ENCODE data around the gene FBXO42. TPM values are rescaled to one million over a fixed set of nuclear protein-coding genes. Genes with fewer than 3 reads are reported as not detected.
A peak's percentile ranks its signal among the peaks of the same experiment; 100 is the strongest.

FBXO42 gene
- total and polyA plus RNA-seq, 9 of the 15 experiments (the other 6 are each of a cell fraction or from before 2014, with no cell fraction given): 7.2 to 24.8 (median 17.4) TPM

DNA sequence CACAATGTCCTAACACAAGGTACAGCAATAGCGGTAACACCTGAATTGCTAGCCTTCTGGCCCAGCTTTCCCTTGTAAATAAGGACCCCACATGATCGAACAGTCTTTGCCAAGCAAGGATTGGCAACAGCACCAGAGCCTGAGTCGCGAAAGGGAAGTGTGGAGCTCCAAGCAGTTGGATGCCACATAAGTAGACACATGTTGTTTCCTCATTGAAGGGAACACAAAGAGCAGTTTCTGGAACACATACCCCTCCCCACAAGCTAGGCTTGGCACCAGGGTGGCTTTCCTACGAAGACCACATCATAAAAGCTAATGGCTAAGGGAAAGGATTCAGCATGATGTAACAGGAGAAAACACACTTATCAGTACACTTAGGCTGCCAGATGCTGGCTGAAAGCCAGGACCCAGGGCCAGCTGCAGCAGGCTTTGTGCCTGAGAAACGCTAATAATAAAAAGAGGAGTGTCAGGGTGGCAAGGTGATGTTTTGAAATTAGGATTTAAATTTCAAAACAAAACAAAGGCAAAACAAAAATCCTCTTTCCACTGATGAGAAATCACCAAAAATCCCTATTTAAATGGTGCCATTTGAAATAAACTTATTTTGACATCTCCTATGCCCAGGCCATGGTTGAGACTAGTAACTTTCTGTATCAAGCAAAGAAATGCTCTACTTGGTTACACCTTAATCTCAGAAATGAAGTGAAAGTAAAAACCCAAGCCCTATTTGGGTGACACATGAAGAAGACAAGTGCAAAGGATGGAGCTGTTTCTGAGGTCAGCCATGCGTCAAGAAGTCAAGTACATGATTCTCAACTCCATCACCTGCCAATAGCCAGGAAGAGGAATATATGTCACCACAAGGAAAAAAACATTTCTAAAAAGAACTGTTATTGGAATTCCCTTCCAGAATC, 103.4 kb downstream of the FBXO42 start (continued):
- TF ChIP-seq CCNT2 (IDR thresholded peaks at IDR 0.05; ENCODE audit: borderline replicate concordance, extremely low read depth, insufficient read length, low read depth, low read length) (peak; percentile 28), KLF1 (tag; IDR thresholded peaks at IDR 0.05) (no peak), TAF15 (IDR thresholded peaks at IDR 0.05; ENCODE audit: low read depth, low read length) (no peak), SREBF1 (IDR thresholded peaks at IDR 0.05; ENCODE audit: borderline replicate concordance, low read depth, low read length) (no peak), NR2C1 (IDR thresholded peaks at IDR 0.05) (no peak), NR2C1 (tag; IDR thresholded peaks at IDR 0.05) (peak; percentile 86), KLF6 (CRISPR knock-in tag; IDR thresholded peaks at IDR 0.05; ENCODE audit: borderline replicate concordance) (peak; percentile 86; the same call in 1 of the 2 replicates), TCF7 (IDR thresholded peaks at IDR 0.05; ENCODE audit: borderline replicate concordance) (no peak), SNIP1 (IDR thresholded peaks at IDR 0.05; ENCODE audit: low read depth) (no peak), ZNF324 (CRISPR knock-in tag; IDR thresholded peaks at IDR 0.05) (peak; percentile 56; the same call in 1 of the 2 replicates), ZNF143 (CRISPR knock-in tag; IDR thresholded peaks at IDR 0.05) (no peak), TARDBP (IDR thresholded peaks at IDR 0.05) (no peak), ZNF75A (CRISPR knock-in tag; IDR thresholded peaks at IDR 0.05) (peak; percentile 14; the same call in 1 of the 2 replicates), ZNF79 (CRISPR knock-in tag; IDR thresholded peaks at IDR 0.05; ENCODE audit: low read depth) (peak; percentile 79), MAFG (tag; conservative IDR thresholded peaks at IDR 0.05) (peak; percentile 45; the same call in 1 of the 2 replicates), ZFP1 (CRISPR knock-in tag; IDR thresholded peaks at IDR 0.05) (no peak; the same call in 1 of the 2 replicates)
- TF ChIP-seq, protein P1, sequence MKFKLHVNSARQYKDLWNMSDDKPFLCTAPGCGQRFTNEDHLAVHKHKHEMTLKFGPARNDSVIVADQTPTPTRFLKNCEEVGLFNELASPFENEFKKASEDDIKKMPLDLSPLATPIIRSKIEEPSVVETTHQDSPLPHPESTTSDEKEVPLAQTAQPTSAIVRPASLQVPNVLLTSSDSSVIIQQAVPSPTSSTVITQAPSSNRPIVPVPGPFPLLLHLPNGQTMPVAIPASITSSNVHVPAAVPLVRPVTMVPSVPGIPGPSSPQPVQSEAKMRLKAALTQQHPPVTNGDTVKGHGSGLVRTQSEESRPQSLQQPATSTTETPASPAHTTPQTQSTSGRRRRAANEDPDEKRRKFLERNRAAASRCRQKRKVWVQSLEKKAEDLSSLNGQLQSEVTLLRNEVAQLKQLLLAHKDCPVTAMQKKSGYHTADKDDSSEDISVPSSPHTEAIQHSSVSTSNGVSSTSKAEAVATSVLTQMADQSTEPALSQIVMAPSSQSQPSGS (CRISPR knock-in tag; IDR thresholded peaks at IDR 0.05): no peak
- TF ChIP-seq, protein P2, sequence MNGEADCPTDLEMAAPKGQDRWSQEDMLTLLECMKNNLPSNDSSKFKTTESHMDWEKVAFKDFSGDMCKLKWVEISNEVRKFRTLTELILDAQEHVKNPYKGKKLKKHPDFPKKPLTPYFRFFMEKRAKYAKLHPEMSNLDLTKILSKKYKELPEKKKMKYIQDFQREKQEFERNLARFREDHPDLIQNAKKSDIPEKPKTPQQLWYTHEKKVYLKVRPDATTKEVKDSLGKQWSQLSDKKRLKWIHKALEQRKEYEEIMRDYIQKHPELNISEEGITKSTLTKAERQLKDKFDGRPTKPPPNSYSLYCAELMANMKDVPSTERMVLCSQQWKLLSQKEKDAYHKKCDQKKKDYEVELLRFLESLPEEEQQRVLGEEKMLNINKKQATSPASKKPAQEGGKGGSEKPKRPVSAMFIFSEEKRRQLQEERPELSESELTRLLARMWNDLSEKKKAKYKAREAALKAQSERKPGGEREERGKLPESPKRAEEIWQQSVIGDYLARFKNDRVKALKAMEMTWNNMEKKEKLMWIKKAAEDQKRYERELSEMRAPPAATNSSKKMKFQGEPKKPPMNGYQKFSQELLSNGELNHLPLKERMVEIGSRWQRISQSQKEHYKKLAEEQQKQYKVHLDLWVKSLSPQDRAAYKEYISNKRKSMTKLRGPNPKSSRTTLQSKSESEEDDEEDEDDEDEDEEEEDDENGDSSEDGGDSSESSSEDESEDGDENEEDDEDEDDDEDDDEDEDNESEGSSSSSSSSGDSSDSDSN (IDR thresholded peaks at IDR 0.05; ENCODE audit: borderline replicate concordance in 1 of 2, low read depth in 2 of 2, low read length in 2 of 2): peak in 1 of 2 experiments; percentile 27; a peak in 1 of 4 replicates
- TF ChIP-seq, protein P3, sequence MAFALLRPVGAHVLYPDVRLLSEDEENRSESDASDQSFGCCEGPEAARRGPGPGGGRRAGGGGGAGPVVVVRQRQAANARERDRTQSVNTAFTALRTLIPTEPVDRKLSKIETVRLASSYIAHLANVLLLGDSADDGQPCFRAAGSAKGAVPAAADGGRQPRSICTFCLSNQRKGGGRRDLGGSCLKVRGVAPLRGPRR (CRISPR knock-in tag; IDR thresholded peaks at IDR 0.05): peak; percentile 93
- TF ChIP-seq, protein P4, sequence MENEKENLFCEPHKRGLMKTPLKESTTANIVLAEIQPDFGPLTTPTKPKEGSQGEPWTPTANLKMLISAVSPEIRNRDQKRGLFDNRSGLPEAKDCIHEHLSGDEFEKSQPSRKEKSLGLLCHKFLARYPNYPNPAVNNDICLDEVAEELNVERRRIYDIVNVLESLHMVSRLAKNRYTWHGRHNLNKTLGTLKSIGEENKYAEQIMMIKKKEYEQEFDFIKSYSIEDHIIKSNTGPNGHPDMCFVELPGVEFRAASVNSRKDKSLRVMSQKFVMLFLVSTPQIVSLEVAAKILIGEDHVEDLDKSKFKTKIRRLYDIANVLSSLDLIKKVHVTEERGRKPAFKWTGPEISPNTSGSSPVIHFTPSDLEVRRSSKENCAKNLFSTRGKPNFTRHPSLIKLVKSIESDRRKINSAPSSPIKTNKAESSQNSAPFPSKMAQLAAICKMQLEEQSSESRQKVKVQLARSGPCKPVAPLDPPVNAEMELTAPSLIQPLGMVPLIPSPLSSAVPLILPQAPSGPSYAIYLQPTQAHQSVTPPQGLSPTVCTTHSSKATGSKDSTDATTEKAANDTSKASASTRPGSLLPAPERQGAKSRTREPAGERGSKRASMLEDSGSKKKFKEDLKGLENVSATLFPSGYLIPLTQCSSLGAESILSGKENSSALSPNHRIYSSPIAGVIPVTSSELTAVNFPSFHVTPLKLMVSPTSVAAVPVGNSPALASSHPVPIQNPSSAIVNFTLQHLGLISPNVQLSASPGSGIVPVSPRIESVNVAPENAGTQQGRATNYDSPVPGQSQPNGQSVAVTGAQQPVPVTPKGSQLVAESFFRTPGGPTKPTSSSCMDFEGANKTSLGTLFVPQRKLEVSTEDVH (IDR thresholded peaks at IDR 0.05; ENCODE audit: low read depth, partially characterized antibody): no peak

Measured in K562 (cell line).